ENCODE results near the gene SLC38A8.
A peak's percentile ranks its signal among the peaks of the same experiment; 100 is the strongest.

Gene SLC38A8

GRCh38 chr16:83969771-83970429, 72.7 kb downstream of the SLC38A8 start:
- H3K36me3 Mint-ChIP-seq, result no peaks in the 10 kb centered on the region
- DNase-seq (ENCODE audit: low spot score in 2 of 2), result no peak
- peak overlapping the region; percentile 38 for H3K4me3 Mint-ChIP-seq
- no peak overlapping the region for H3K27ac Mint-ChIP-seq
- H3K4me1 Mint-ChIP-seq, result peaks cover 6% of the 10 kb centered on the region
- ATAC-seq, result no peak
- no peaks in the 10 kb centered on the region for H3K9me3 Mint-ChIP-seq

DNA sequence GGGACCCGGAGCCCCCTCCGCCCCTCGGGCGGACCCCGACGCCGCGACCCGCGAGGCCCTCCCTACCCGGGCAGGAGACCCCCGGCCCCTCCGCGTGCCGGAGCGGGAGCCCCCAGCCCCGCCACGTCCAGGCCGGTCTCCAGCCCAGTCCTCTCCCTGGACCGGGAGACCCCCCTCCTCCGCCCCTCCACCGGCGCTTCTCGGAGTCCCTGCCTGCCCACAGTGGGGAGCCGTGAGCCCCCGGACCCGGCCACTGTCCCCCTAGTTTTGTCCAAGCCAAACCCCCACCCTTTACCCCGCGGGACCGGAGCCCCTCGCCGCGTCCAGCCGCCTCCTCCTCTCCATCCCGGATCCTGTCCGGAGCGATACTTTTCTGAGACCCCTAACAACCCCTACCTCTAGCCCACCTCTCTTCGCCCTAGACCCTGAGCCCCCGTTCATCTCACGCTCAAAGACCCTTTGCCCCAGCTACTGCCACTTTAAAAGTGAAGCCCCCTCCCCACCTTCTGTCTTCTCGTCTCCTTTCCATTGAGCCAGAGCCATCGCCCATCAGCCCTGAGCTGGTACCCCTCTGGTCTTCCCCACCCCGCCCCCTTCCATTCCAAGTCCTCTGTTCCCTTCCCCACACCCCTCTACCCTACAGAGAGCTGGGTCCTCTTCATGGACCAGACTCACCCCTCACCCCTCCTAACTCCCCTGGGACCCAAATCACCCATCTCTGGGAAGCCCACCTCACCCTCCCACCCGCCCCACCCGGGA, 73.5 kb downstream of the SLC38A8 start:
- Mint-ChIP-seq H3K36me3 (no peaks in the 10 kb centered on the region), H3K27ac (no peak overlapping the region), H3K4me3 (peak overlapping the region; percentile 38), H3K9me3 (no peaks in the 10 kb centered on the region), H3K4me1 (peaks cover 6% of the 10 kb centered on the region)
- no peak for DNase-seq (ENCODE audit: low spot score in 2 of 2)
- no peak for ATAC-seq

DNA sequence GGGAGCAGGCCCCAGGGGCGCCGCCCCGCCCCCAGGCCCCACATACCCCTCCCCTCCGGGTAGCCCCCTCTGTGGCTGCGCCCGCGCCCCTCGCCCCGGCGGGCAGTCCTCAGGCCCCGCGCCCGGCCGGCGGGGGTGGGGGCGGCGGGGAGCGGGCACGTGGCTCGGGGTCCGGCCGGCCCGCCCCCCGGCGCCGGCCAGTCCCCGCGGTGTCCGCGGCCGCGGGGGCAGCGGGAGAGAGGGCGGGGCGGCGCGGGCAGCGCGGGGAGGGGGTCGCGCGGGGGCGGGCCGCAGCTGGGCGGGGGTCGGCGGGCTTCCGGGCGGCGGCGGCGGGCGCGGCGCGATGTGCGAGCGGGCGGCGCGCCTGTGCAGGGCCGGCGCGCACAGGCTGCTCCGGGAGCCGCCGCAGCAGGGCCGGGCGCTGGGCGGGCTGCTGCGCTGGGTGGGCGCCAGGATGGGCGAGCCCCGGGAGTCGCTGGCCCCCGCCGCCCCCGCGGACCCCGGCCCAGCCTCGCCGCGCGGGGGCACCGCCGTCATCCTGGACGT, 74.2 kb downstream of the SLC38A8 start:
- Mint-ChIP-seq H3K9me3 (no peaks in the 10 kb centered on the region), H3K27ac (no peak overlapping the region), H3K4me1 (peaks cover 6% of the 10 kb centered on the region), H3K36me3 (no peaks in the 10 kb centered on the region), H3K4me3 (peak overlapping the region; percentile 39)
- DNase-seq (ENCODE audit: low spot score in 2 of 2) (no peak), ATAC-seq (no peak)

DNA sequence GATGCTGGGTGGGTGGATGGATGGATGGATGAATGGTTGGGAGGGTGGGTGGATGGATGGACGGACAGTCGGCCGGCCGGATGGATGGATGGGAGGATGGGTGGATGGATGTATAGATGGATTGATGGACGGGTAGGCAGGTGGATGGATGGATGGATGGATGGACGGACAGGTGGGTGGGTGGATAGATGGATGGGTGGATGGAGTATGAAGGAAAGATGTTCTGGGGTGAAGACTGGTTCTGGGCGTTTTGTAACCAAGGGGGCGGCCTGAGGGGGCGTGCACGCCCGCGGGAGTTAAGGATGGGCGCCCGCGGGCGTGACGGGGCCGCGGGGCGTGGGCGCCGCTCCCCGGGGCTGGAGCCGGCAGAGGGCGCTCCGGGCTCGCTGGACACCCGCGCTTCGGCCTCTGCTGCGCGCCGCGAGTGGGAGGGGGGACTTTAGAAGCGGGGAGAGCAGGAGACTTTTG, 74.7 kb downstream of the SLC38A8 start, which contains the start of gene NECAB2:
Gene NECAB2, plus strand, starts transcription at position 407 of the 468 bp plus-strand sequence. CDS start 405 bp downstream, outside the sequence.
- no peaks in the 10 kb centered on the region for H3K9me3 Mint-ChIP-seq
- DNase-seq (ENCODE audit: low spot score in 2 of 2) (peak in 1 of 2 donors; percentile 29), ATAC-seq (peak; percentile 14)
- H3K36me3 Mint-ChIP-seq, result no peaks in the 10 kb centered on the region
- H3K27ac Mint-ChIP-seq, result no peak within 1 kb of the TSS
- H3K4me1 Mint-ChIP-seq, result peaks cover 6% of the 10 kb centered on the region
- peak within 1 kb of the TSS; percentile 39 for H3K4me3 Mint-ChIP-seq

DNA sequence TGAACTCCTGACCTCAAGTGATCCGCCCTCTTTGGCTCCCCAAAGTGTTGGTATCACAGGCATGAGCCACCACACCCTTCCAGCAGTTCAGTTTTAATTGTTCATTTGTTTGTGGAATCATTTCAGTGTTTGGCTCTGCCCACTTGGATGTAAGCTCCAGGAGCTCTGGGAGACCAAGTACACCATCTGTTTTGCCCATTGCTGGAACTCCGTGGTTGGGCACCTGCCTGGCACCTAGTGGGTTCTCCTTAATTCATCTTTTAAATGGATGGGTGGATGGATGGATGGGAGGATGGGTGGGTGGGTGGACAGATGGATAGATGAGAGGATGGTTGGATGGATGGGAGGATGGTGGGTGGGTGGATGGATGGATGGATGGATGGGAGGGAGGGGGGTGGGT, 75.5 kb downstream of the SLC38A8 start:
- DNase-seq (ENCODE audit: low spot score in 2 of 2) (no peak), ATAC-seq (no peak)
- peaks cover 6% of the 10 kb centered on the region for H3K4me1 Mint-ChIP-seq
- H3K4me3 Mint-ChIP-seq, result no peak overlapping the region
- H3K36me3 Mint-ChIP-seq, result no peaks in the 10 kb centered on the region
- no peak overlapping the region for H3K27ac Mint-ChIP-seq
- no peaks in the 10 kb centered on the region for H3K9me3 Mint-ChIP-seq

GRCh38 chr16:83966153-83966696, 76.4 kb downstream of the SLC38A8 start:
- ATAC-seq (no peak), DNase-seq (ENCODE audit: low spot score in 2 of 2) (no peak)
- no peaks in the 10 kb centered on the region for H3K36me3 Mint-ChIP-seq
- H3K9me3 Mint-ChIP-seq, result no peaks in the 10 kb centered on the region
- H3K4me1 Mint-ChIP-seq, result peaks cover 6% of the 10 kb centered on the region
- no peak overlapping the region for H3K4me3 Mint-ChIP-seq
- no peak overlapping the region for H3K27ac Mint-ChIP-seq

DNA sequence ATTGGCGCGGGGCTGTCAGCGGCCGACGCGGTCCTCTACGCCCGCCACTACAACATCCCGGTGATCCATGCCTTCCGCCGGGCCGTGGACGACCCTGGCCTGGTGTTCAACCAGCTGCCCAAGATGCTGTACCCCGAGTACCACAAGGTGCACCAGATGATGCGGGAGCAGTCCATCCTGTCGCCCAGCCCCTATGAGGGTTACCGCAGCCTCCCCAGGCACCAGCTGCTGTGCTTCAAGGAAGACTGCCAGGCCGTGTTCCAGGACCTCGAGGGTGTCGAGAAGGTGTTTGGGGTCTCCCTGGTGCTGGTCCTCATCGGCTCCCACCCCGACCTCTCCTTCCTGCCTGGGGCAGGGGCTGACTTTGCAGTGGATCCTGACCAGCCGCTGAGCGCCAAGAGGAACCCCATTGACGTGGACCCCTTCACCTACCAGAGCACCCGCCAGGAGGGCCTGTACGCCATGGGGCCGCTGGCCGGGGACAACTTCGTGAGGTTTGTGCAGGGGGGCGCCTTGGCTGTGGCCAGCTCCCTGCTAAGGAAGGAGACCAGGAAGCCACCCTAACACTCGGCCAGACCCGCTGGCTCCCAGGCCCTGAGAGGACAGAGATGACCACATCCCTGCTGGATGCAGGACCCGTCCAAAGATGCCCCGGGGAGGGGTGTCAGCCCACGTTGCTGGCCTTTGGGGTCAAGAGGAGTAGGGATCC, 77.0 kb downstream of the SLC38A8 start:
- Mint-ChIP-seq H3K4me1 (peaks cover 6% of the 10 kb centered on the region), H3K4me3 (no peak overlapping the region), H3K36me3 (no peaks in the 10 kb centered on the region), H3K27ac (no peak overlapping the region), H3K9me3 (no peaks in the 10 kb centered on the region)
- ATAC-seq (no peak), DNase-seq (ENCODE audit: low spot score in 2 of 2) (no peak)

DNA sequence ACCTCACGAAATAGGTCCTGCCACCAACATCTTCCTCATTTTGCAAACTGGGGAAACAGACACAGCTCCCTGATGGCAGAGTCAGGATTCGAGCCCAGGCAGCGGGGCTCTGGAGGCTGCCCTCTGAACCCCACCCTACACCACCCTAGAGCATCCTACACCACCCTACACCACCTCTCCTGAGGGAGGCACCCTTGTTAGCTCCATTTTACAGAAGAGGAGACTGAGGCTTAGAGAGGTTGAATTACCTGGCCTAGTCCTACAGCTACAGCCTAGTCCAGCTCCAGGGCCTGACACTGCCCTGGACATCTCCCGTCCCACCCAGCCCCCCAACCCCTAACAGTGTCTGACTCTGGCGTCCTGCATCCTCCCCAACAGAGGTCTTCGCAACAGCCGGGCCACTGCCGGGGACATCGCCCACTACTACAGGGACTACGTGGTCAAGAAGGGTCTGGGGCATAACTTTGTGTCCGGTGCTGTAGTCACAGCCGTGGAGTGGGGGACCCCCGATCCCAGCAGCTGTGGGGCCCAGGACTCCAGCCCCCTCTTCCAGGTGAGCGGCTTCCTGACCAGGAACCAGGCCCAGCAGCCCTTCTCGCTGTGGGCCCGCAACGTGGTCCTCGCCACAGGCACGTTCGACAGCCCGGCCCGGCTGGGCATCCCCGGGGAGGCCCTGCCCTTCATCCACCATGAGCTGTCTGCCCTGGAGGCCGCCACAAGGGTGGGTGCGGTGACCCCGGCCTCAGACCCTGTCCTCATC, 77.7 kb downstream of the SLC38A8 start:
- ATAC-seq, result no peak

GRCh38 chr16:83963277-83964119, 79.1 kb downstream of the SLC38A8 start:
- DNase-seq (ENCODE audit: low spot score in 2 of 2) (no peak), ATAC-seq (no peak)
- Mint-ChIP-seq H3K27ac (no peak overlapping the region), H3K4me1 (peaks cover 6% of the 10 kb centered on the region), H3K9me3 (no peaks in the 10 kb centered on the region), H3K36me3 (no peaks in the 10 kb centered on the region), H3K4me3 (no peak overlapping the region)

More for the DNA sequence above, 77.7 kb downstream of the SLC38A8 start:
- H3K4me3 Mint-ChIP-seq, result no peak overlapping the region
- no peak for DNase-seq (ENCODE audit: low spot score in 2 of 2)
- no peak overlapping the region for H3K27ac Mint-ChIP-seq
- peaks cover 6% of the 10 kb centered on the region for H3K4me1 Mint-ChIP-seq
- H3K9me3 Mint-ChIP-seq, result no peaks in the 10 kb centered on the region
- no peaks in the 10 kb centered on the region for H3K36me3 Mint-ChIP-seq

DNA sequence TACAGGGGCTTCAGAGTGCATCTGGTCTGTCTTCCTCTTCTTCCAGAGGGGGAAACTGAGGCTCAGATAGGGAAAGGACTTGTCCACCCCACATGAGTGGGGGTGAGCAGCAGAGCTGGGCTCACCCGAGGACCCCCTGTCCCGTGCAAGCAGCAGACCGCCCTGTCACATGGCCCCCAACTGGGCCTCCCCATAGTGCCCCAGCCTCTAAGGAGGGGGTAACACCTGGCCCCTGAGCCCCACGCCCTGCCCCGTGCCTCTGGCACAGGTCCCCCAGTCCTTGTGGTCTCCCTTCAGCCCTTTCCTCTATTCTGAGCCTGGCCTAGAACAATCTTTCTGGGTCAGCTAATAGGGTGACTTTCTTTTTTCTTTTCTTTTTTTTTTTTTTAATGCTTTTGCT, 81.0 kb downstream of the SLC38A8 start:
- no peak overlapping the region for H3K4me3 Mint-ChIP-seq
- DNase-seq (ENCODE audit: low spot score in 2 of 2), result no peak
- H3K36me3 Mint-ChIP-seq, result no peaks in the 10 kb centered on the region
- H3K9me3 Mint-ChIP-seq, result no peaks in the 10 kb centered on the region
- H3K27ac Mint-ChIP-seq, result no peak overlapping the region
- no peaks in the 10 kb centered on the region for H3K4me1 Mint-ChIP-seq
- no peak for ATAC-seq

DNA sequence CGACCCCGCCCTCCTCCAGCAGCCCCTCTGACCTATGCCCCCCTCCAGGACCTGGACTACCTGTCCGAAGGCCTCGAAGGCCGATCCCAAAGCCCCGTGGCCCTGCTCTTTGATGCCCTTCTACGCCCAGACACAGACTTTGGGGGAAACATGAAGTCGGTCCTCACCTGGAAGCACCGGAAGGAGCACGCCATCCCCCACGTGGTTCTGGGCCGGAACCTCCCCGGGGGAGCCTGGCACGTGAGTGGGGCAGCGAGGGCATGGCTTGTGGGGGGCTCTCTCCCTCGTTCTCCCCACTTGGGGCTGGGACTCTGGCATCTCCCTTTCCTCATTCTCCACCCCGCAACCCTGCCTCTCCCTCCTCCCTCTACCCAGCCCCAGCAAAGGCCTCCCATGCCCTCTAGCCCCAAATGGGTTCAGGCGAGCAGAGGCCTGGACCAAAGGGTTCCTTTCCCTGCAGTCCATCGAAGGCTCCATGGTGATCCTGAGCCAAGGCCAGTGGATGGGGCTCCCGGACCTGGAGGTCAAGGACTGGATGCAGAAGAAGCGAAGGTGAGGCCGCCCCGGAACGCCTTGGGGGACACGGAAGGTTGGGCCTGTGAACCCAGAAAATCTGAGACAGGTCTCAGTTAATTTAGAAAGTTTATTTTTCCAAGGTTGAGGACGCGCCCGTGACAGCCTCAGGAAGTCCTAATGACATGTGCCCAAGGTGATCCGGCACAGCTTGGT, 81.9 kb downstream of the SLC38A8 start:
- no peaks in the 10 kb centered on the region for H3K9me3 Mint-ChIP-seq
- H3K4me1 Mint-ChIP-seq, result no peaks in the 10 kb centered on the region
- DNase-seq (ENCODE audit: low spot score in 2 of 2) (no peak), ATAC-seq (no peak)
- no peak overlapping the region for H3K4me3 Mint-ChIP-seq
- H3K36me3 Mint-ChIP-seq, result no peaks in the 10 kb centered on the region
- H3K27ac Mint-ChIP-seq, result no peak overlapping the region
